GM21717 (cell line): Measurements from ENCODE around the gene RGL3.
"Not testable (repeated sequence)": the region's sequence is repeated elsewhere in the genome, so short reads cannot be mapped to it uniquely, and the experiment has no call there.

Source experiments
- ATAC-seq: cut with Tn5 transposase; IDR thresholded peaks from one replicate; pipeline ENCODE4 v1.9.1; 2021; ENCODE audit warnings: mild to moderate bottlenecking, moderate library complexity; ENCODE audit not compliant: unreplicated experiment

The RGL3 gene

DNA sequence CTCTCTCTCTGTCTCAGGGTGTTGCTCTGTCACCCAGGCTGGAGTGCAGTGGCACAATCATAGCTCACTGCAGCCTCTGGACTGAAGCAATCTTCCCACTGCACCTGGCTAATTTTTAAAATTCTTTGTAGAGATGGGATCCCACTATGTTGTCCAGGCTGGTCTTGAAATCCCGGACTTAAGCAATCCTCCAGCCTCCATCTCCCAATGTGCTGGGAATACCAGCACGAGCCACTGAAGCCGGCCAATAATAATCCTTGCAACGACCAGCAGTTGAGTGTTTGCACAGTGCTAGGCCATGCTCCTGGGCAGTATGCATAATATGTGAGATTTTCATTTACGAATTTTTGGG lies 34.4 kb downstream of the RGL3 start:
- no peak for ATAC-seq

DNA sequence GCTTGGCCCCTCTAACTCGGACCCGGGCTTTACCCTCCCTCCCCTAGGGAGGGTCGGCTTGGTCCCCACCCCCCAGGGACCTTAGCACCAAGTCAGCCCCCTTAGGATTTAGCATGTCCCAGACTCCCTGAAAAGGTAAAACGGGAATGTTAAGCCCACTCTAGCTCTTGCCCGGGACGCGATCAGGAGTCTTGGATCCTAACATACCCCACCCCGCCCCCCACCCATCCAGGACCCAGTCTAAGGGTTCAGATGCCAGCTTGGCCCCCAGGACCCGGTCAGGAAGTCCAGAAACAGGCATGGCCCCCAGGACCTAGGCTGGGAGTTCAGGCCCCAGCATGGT lies 35.4 kb downstream of the RGL3 start:
- no peak for ATAC-seq

DNA sequence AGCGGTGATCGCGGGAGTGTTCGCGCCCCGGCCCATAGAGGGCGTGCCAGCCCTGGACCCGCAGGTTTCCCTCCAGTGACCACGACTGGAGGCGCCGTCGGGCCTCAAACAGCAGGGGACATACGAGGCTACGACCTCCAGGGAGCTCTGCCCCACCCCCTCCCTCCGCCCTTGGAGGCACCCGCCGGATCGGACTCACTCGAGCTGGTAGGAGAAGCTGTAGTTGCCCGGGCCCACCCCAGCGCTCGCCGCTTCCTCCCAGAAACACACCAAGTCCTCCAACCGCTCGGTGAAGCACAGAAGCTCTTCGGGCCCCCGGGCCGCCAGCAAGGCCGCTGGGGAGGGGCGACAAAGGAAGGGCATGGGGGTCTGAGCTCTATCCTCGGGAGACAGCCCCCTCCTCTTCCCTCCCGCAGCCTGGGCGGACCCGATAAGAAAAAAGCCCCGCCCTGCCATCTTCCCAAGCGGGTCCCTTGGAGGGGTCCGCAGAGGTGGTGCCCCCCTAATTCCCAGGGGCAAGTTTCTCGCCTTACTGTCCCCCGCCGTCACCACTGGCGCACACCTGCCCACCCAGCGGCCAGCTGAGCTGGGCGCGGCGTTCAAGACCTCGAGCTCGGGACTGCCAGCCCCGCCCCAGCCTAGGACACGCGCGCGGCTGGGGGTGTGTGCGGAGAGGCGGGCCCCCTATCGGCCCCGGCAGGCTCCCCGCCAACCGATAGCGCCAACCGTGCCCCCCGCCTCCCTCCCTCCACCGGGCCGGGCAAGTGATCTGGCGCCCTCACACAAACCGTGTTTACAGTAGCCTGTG lies 36.0 kb downstream of the RGL3 start:
- ATAC-seq: no peak

DNA sequence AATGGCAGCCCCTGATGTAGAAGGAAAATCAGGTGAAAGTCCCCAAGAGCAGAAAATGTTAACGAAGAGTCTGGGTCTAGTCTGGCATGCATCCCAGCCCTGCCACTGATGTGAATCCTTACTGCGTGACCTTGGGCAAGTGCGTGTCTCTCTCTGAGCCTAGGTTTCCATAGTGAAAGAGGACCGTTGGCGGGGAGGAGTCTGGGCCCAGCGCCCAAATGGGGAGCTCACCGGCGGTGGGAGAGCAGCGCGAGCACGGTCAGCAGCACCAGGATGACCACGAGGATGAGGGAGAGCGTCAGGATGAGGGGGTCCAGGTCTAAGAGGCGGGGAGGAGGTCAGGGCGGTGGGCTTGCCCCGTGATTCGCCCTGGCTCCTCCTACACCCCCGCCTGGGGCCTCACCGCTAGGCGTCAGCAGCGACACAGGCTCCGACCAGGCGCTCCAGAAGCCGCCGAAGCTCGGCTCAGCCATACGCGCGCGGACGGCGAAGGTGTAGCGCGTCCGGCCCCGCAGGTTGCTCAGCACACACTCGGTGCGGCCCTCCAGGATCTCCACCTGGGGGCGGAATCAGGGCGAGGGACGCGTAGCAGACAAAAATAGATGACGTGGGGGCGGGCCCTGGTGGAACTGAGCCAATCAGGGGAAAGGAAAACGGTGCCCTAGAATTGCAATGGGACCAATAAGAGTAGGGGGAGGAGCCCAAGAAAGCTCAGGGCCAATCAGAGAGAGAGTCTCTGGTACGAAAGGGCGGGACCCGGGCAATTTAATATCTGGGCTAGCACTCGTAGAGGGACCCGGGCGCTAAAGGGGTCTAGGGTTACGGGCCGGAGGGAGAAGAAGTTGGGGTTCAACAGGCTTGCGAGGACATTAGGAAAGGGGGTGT lies 38.2 kb downstream of the RGL3 start:
- peak; percentile 64 for ATAC-seq

DNA sequence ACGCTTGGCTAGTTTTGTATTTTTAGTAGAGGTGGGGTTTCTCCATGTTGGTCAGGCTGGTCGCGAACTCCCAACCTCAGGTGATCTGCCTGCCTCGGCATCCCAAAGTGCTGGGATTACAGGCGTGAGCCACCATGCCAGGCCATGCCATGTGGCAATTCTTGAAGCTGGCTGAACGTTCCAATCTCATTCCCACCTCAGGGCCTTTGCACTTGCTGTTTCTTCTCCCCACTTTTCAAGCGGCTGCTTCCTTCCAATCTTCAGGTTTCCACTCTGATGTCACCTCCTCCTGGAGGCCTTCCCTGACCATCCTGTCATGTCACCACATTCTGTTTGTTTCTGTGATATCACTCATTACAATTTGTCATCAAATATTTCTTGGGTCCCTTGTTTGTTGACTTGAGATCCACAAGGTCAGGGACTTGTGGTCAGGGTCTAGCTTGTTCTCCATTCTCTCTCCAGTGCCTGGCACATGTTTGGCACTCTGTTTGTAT lies 39.2 kb downstream of the RGL3 start:
- ATAC-seq: no peak

DNA sequence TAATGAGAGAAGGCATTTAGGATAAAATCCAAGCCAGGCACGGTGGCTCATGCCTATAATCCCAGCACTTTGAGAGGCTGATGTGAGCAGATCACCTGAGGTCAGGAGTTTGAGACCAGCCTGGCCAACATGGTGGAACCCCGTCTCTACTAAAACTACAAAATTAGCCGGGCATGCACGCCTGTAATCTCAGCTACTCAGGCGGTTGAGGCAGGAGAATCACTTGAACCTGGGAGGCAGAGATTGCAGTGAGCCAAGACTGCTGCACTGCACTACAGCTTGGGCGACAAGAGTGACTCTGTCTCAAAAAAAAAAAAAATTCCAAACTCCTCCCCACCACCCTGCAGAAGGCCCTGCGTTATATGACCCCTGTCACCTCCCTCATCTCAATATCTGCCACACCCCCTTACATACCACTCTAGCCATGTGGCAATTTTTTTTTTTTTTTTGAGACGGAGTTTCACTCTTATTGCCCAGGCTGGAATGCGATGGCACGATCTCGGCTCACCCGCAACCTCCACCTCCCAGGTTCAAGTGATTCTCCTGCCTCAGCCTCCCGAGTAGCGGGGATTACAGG lies 39.8 kb downstream of the RGL3 start:
- not testable (repeated sequence) for ATAC-seq

DNA sequence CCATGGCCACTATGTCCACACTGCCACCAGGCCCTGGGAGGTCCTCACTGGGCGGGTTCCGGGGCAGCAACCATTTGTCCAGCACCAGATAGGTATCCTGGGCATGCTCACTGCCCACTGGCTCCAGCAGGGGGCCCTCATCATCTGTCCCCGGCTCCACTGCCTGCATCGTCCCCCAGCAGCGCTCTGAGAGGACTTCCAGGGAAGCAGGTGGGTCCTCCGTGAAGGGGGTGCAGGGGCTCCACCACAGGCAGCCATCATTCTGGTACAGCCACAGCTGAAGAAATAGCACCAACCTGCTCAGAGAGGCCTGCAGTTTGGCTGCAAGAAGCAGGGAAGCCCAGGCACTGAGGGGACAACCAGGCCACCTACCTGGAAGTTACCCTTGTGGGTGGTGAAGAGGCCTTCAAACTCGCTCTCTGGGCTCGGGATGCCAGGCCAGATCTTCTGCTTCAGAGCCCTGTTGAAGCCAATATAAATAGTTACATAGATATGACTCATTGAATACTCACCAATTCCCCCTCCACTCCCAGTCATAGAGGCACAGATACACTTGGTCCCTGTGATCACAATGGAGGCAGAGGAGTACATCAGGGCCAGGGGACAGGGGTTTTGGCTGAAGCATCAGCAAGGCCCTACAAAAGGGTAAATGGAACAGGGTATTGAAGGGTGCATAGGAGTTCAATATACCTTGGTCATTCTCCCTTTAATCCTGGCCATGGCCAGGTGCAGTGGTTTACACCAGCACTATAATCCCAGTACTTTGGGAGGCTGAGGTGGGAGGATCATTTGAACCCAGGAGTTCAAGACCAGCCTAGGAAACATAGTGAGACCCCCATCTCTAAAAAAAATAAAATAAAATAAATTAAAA lies 40.6 kb downstream of the RGL3 start:
- no peak for ATAC-seq

DNA sequence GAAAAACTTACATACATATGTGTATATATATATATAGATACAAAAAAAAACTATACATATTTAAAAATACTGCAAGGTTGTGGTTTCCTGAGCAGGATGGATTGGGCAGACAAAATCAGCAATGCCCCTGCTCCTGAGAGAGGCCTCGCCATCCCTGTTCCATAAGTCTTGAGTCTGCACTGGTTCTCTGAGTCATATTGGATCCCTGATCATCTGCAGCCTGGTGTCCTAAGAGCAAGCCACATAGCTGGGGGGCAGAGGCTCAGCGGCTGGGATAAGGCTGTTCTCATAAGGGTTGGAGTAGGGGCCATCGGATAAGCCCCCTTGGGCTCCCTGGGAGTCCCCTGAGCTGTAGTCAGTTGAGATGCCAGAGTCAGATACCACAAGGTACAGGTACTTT lies 41.4 kb downstream of the RGL3 start:
- no peak for ATAC-seq

DNA sequence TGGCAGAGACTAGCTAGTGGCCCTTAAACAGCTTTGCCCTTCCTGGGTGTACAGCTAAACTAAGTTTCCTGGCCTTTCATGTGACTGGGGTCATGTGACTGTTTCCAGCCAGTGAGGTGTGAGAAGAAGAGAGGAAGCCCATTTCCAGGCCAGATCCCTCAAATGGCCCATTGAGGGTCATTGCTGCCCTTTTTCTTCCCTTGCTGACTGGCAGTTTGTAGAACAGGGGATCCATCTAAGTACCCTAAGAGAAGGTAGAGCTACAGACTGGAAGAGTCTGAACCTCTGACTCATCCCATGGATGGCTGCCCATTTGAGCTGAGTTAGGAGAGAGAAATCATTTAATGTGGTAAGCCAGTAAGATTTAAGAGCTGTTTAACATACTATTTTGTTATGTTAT lies 41.9 kb downstream of the RGL3 start:
- ATAC-seq: no peak

DNA sequence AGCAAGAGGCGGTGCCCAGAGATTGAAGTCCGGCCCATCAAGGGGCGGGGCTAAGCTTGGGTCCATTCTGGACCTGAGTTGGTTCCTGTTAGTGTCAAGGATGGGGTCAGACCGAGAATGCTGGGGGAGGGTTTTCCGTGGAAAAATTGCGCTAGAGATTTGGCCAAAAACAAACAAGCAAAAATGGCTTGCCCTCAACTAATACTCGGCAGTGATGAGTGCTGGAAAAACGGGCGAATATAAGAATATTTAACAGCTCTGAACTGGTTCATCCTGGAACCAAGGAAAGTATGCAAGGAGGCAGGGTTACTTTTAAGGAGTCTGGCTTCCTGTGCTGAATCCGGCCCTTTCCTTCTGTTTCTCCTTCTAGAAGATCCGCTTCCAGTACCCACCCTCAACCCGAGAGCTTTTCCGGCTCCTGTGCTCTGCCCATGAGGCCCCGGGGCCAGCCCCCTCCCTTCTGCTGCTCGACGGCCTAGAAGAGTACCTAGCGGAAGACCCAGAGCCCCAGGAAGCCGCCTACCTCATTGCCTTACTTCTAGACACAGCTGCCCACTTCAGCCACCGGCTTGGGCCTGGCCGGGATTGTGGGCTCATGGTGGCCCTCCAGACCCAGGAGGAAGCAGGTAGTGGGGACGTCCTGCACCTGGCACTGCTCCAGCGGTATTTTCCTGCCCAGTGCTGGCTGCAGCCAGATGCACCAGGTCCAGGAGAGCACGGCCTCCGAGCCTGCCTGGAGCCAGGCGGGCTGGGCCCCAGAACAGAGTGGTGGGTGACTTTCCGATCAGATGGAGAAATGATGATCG lies 43.8 kb downstream of the RGL3 start:
- no peak for ATAC-seq

DNA sequence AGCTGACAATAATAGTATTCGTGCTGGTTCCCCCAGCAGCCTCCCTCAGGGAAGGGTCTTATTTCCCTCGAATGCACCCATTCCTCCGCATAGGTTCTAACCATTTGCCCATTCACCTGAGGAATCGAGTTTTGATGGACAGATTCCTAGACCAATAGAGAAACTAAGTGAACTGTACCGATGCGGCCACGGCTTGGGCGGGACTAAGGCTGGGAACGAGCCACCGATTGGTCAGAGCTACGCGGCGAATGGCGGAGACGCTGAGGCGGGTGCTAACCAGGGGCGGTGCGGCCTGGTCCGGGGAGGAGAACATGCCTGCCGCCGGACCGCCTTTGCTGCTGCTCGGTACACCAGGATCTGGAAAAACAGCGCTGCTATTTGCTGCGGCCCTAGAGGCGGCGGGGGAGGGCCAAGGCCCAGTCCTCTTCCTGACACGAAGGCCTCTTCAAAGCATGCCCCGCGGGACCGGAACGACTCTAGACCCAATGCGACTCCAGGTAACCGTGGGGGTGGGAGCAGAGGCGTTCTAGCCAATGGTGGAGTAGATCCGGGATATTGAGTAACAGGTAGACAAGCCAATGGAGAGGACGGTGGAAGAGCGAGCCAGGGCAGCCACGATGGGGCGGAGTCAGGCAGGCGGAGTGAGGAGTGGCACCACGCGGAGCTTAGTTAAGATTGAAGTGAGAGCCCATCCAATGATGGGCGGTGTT lies 44.5 kb downstream of the RGL3 start, which contains the start of gene SWSAP1:
TSS of gene SWSAP1 (plus strand) at position 234 of the 710 bp plus-strand sequence. CDS start at position 249, 15 bp downstream.
- peak; percentile 77 for ATAC-seq

DNA sequence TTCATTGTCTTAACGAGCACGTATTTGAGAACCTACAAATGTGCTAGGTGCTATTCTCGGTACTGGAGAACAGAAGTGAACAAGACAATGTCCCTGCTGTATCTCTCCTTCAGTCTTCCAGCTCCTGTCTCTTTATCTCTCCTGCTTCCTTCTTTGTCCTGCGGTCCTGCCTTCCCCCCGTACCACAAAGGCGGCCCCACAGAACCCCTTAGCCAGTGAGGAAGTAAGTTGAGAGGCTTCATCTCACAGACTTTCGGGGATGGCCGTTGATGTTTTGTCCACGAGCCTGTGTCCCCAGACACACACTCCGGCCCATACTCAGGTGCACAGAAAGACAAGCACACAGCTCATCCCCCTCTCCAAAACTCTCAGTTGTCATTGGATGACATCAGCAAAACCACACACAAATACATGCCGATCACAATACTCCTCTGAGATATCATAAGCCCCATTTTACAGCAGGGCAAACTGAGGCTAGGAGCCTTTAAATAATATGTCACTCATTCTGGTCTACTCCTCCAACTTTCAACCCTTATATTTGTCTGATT lies 45.2 kb downstream of the RGL3 start:
- ATAC-seq: no peak

DNA sequence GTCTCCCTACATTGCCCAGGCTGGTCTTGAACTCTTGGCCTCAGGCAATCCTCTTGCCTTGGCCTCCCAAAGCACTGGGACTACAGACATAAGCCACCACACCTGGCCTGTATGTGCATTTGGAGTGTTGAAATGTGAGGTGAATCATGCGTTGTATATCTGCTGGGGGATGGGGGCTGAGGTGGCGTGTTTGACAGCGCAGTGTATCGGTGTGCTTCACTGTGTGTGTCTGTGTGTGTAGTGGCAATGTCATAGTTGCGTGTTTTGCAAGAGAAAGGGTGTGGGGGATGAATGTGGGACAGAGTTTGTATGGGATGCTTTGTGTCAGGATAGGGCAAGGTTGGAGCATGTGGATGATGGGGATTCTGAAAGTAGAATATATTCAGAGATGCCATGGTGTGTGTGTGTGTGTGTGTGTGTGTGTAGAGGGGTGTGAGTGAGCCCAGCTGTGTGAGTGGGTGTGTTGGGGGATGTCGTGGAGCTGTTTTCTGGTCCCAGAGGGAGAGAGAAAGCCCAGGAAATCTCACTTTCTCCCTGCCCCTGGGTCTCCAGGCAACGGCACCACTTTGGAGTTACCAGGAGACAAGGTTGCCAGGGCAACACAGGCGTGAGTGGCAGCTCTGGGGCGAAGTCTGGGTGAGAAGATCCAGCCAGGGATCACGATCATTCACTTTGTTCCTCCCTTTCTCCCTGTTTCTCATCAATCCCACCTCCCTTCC lies 45.8 kb downstream of the RGL3 start:
- ATAC-seq: no peak

DNA sequence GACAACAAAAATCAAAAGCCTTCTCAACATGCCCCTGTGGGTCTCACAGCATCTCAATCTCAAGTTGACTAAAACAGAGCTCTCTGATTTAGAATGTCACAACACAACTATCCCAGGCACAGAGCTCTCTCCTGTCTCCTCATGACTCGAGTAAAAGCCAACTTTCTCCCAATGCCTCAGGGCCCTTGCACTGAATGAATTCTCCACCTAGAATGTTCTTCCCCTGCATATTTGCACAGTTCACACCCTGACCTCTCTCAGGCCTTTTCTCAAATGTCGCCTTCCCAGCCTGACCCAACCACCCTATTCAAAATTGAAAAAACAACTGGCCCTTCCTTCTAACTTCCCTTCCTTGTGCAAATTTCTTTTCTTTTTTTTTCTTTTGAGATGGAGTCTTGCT lies 48.4 kb downstream of the RGL3 start:
- ATAC-seq: no peak

DNA sequence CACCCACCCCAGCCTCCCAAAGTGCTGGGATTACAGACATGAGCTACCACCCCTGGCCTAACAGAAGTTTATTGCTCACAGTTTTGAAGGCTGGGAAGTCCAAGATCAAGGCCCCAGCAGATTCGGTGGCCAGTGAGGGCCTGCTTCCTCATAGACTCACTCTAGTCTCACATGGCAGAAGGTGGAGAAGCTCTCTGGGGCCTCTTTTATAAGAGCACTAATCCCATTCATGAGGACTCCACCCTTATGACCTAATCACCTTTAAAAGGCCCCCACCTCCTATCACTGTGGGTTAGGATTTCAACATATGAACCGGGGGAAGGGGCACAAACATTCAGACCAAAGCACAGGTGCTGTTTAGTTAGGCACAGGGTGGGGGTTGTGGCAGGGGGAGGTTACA lies 51.6 kb downstream of the RGL3 start:
- ATAC-seq: no peak

DNA sequence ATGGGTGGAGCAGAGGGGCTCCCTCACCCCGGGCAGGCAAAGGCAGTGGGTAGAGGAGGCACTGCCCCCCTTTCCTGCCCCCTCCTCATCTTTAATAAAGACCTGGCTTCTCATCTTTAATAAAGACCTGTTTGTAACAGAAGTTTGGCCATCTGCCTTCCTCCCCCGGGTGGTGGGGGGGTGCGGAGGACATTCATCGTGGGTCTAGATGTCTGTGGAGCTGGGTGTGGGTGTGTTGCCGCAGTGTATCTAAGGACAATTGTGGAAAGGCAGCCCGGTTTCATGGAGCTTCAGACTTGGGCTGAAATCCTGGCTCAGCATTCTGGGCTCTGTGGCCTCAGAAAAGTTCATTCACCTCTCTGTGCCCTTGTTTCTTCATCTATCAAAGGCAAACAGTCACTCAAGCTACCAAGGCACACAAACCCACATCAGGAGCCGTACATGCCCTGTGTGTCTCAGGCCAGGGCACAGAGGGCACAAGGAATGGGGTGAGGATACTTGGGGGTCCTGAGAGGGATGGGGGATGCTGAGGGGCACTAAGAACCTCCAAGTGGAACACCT lies 53.5 kb downstream of the RGL3 start:
- ATAC-seq: no peak

DNA sequence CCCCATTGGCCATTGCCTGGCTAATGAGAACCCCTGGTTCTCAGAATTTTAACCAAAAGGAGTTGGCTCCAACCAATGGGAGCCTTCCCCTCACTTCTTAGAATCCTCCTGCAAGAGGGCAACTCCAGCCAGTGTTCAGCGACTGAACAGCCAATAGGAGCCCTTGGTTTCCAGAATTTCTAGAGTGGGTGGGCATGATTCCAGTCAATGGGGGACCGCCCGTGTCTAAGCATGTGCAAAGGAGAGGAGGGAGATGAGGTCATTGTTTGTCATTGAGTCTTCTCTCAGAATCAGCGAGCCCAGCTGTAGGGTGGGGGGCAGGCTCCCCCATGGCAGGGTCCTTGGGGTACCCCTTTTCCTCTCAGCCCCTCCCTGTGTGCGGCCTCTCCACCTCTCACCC lies 54.2 kb downstream of the RGL3 start:
- ATAC-seq: no peak

DNA sequence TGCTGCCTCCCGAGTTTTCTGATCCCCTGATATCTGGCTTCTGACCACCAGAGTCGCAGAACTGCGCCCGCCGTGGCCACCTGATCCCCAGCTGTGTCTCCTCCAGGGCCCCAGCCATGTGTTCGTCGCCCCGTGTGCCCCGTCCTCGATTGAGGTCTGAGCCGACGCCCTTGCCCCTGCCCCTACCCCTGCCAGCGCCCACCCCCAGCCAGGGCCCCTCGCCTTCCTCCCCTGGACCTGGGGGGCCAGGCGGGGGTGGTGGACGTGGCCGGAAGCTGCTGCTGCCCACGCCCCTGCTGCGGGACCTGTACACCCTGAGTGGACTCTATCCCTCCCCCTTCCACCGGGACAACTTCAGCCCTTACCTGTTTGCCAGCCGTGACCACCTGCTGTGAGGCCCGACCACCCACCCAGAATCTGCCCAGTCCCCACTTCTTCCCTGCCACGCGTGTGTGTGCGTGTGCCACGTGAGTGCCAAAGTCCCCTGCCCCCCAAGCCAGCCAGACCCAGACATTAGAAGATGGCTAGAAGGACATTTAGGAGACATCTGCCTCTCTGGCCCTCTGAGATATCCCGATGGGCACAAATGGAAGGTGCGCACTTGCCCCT lies 54.7 kb downstream of the RGL3 start:
- no peak for ATAC-seq
